OCI-M2 (cell line): ENCODE results near the gene PLA2G15.

Source experiments
- DNase-seq: peaks from one replicate; lab custom pipeline; 2025; ENCODE audit not compliant: unreplicated experiment; lab: John Stamatoyannopoulos, UW

PLA2G15 gene

DNA sequence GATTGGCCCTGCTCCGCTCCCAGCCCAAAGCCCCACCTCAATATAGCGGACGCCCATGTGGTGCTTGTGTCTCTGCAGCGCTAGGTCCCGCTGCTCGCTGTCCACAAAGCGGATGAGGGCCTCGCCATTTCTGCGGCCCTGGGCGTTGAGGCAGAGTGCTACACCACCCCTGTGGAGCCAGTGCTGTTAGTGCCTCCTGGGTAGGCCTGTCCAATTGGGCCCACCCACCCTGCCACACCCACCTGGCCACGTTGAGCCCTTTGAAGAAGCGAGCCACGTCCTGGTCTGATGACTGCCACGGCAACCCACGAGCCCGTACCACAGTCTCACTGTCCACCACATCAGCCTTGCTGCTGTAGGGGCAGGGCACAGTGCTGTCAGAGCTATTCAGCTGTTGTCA is 12.8 kb upstream of the PLA2G15 start:
- no peak for DNase-seq

DNA sequence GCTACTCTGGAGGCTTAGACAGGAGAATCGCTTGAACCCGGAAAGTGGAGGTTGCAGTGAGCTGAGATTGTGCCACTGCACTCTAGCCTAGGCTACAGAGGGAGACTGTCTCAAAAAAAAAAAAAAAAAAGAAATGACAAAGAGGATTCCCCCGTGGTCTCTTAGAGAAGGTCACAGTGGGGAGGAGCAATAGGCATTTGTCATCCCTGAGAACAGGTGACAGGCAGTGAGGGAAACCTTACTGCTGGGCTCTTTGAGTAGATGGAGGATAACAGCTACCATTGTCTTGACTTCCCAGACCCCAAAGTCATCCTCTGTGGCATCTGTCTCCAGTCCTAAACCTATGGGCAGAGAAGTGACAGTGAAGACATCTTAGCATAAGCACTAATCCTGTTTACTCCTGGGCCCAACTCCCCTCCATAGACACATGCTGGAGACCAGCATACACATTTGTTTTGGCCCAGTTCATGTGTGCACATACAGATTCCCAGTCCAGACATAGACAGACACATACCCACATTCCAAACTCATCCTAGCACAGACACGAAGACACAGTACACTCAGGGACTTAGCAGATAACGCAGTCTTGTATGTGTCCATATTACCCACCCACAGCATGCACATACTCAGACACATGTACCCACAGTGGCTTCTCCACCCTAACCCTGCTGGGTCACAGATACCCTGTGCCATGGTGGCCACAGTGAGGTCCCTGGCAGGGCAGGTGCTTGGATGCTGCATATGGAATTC is 11.9 kb upstream of the PLA2G15 start:
- DNase-seq, result no peak

DNA sequence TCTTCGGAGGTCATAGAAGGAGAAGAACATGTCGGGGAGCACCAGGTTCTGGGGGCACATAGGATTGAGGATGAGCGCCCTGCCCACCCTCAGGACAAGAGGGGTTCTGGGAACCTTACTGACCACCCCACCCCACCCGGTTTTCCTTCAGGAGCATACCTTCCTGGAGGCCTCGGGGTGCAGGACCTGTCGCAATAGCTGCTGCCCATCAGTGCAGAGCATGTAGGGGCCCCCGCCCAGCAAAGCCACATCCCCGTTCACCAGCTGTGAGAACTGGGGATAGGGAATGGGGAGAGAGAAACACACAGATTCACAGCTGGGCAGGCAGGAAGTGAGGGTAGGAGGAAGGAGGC is 11.4 kb upstream of the PLA2G15 start:
- no peak for DNase-seq

DNA sequence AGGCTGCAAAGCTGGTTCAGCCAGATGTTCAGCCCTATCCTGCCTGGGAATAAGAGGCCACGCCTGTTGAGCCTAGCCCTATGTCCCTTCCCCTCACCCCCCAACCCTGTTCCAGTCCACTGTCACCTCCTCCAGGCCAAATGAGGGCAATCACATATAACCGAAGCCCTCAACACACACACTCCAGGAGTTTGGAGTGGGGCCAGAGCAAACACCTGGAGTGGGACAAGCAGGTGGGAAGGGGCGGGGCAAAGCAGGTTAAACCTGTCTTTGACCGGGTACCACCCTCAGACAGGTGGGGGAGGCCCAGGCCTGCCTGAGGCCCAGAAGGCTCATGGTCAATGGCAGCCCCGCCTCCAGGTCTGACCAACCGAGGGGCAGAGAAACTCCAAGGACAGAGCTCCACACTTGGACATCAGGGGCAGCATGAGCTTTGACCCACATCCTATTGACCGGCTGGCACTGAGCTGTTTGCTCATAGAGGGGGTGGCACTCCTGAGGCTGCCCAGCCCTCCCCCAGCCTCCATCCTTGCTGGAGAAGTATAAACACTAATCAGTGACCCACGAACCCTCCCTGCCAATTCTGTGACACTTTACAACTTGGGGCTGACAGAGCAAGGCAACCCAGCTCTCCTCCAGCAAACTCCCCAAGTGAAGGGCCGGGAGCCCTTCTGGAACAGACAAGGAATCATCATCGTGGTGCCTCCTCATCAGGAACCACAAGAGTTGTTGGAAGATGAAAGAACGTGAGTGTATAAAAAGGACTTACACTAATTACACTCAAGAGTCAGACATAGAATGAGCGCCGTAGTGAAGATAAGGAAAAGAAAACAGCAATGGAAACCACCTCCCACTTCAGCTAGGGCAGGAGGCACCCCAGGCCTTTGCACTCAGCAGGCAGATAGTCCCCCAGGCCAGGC is 10.7 kb upstream of the PLA2G15 start:
- no peak for DNase-seq

DNA sequence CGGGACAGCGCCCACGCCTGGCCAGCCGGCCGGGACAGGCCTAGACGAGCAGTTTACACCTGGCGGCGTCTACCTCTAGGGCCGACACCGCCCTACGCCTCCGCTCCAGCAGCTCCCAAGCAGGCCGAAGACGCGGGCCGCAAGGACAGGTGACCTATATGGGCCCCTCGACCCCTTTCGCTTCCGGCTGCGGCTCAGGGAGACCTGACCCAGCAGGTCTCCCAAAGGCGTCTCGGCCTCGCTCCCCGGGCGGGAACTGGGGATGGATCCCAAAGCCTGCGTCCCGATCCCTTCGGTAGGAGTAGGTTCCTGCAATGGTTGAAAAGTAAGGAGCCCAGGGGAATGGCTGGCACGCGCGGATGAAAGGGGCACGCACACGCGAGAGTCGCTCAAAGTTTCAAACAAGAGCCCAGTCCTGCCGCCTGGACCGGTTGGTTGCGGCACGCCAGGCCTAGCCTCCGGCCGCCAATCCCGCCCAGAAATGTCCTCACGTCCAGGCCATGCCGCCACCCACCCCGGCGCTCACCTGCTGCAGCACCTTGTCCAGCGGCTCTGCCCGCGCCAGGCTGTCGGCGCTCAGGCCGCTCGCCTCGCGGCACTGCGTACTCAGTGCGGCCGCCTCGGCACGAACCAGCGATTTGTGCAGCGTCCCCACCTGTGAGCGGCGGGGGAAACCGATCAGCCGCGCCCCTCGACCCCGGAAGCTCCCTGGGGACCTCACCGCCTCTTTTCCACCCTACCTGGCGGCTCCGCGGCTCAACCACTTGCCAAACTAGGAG is 9.9 kb upstream of the PLA2G15 start:
- no peak for DNase-seq

DNA sequence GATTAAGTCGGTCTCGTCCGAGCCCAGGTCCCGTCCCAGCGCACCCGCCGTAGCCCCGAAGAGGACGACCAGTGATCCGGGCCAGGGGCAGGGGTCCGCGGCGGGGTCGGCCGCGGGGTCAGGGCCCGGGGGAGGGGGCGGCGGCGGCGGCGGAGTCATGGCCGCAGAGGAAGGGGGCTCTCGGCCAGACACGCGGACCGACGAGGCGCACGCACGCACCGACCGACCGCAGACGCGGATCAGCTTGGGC is 9.4 kb upstream of the PLA2G15 start, which contains the start of gene ESRP2:
ESRP2 (minus strand) TSS at position 241 of the 250 bp plus-strand sequence; CDS start at position 159, 82 bp downstream.
- no peak for DNase-seq

DNA sequence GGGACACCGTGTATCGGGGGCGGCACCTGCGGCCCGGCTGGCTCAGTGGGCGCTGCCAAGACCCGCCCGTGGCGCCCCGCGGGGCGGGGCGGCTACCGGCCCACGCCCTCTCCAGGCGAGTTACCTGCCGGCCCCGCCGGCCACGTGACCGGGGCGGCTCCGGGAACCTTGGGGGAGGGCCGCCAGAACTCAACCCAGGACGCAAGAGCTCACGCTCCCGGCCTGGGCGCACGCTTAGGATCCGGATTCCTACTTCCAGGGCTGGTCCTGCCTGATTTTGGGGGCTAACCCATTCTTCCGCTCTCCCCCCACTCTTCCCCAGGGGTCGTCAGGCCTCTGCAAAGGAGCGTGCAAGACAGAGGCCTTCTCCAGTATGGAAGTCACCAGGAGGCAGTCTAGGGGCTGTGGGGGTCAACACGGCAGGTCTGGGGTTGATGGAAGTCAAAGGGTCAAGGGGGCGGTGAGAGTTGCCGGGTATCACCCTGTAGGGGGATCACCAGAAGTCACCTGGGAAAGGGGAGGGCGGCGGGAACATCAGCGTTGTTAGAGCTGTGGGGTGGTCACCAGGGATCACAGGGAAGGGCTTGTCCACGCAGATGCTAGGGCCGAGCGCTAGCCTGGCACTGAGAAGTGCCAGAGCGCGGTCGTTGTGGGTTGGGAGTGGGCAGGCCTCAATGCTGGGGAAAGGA is 8.9 kb upstream of the PLA2G15 start:
- no peak for DNase-seq

DNA sequence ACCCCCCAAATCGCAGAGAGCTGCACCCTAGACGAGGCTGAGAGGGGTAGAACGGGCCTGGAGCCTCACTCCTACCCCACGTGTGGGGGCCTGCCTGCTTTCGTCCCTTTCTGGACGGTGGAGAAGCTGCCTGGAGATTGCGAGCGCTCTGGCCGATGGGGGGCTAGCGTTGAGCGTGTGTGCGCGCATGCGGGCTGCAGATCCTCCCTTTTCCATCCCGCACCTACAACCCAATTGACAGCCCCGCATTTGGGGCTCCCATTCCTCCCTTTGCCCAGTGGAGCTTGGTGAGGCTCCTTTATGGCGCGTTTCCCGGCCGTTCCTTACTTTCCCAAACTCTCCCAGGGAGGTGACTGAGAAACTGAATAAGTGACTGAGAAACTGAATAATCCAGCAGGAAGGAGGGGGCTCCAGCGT is 8.3 kb upstream of the PLA2G15 start:
- no peak for DNase-seq

DNA sequence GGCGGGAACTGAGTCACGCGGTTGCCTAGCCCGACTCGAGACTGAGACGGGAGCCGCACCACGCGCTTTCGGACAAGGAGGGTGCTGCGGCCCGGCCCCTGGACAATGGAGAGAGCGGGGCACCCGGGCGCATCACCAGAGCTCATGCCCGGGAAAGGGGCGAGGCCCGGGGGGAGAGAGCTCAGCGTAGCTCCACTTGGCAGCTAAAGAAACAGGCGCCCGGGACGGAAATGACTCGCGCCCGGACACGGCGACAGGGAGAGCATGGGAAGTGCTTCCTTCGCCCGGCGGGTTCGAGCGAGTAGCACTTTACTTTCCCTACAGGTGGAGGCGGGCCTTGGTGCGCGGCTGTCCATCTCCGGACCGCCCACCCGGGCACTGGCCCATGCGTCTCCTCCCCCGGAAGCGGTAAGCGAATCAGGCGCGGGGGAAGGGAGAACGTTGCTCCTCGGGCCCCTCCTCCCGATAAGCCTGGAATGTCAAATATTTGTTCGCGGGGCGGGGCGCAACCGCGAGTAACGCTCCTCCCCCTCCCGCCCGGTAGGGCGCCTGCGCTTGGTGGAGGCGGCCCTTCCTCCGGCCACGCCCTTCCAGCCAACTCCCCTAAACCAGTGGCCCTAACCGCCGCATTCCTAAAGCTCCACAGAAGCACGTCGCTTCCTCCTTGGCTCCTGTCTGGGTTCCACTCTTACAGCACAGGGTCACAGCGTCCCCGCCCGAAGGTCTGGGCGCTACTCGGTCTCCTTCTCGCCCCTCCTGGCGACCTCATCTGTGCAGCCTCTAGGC is 7.7 kb upstream of the PLA2G15 start:
- peak; percentile 84 for DNase-seq

DNA sequence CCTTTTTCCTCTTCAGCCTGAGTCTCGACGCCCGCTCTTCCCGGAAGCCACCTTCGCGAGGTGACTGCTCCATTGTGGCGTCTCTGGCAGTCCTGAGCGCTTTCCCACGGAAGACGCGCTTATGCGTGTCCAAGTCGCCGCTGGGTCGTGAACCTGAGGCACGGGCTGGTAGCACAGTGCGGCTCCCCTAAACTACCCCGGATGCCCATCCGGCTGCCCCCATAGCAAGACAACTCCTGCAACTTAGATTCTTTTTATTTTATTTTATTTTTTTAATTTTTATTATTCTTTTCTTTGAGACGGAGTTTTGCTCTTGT is 7.2 kb upstream of the PLA2G15 start:
- DNase-seq, result no peak

DNA sequence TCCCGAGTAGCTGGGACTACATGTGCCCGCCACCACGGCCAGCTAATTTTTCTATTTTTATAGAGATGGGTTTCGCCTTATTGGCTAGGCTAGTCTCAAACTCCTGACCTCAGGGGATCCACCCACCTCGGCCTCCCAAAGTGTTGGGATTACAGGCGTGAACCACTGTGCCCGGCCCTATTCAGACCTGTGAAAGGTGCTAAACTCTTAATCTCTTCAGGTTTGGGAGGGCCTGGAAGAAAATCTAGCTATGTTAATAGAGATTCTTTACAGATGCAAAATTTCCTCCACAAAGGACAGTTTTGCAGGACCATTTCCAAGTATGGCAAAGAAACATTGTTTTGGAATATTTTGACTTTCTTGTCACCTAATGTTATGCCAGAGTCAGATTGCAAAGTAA is 3.1 kb upstream of the PLA2G15 start:
- DNase-seq, result no peak

DNA sequence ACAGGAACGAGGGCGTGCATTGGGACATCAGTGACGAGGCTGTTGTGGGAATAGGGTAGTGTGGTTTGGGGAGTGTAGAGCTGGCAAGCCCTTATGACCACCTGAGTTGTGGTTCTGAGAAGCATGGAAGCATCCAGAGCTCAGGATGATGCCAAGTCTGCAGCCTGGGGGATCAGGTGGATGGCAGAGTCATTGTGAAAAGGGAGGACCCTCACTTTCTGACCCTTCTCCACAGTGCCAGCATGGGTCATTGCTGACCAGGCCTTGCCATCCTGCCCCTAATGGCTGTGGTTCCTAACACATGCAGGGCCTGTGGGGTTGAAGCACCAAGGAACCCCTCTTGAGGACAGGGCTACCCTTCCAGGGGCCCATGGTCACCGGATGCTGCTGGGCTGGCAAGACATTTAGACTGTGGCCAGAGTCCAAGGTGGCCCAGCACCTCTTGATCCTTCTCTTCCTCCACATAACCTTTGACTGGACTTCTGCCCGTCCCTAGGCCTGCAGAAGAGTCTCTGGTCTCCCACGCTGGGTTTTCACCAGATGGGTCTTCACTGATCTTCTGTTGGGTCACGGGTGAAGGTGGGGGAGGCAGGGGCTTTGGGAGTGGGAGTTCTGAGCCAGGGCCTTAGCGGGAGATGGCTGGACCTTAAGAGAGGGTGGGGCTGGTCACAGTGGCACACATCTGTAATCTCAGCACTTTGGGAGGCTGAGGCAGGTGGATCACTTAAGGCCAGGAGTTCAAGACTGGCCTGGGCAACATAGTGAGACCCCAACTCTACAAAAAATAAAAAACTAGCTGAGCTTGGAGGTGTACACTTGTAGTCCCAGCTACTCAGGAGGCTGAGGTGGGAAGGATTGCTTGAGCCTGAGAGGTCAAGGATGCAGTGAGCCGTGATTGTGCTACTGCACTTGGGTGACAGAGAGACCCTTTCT is 2.0 kb upstream of the PLA2G15 start:
- no peak for DNase-seq

DNA sequence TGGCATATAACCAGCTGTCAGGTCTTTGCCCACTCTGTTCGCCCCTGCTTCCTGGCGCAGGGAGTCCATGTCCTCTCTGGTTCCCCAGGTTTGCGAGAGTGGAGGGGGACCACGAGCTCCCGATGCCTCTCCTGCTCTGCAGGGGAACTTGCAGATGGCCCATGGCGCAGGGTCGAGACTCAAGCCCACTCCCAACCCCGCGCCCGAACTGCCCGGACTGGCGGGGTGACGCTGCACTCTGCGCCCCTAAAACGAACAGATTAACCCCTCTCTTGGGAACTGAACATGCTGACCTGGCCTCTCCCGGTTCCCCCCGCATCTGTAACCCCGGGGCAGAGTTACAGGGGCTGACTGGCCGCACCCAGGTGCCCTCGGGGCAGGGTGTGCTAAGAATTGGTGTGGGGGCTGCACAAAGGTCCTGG is 681 bp upstream of the PLA2G15 start:
- no peak for DNase-seq

DNA sequence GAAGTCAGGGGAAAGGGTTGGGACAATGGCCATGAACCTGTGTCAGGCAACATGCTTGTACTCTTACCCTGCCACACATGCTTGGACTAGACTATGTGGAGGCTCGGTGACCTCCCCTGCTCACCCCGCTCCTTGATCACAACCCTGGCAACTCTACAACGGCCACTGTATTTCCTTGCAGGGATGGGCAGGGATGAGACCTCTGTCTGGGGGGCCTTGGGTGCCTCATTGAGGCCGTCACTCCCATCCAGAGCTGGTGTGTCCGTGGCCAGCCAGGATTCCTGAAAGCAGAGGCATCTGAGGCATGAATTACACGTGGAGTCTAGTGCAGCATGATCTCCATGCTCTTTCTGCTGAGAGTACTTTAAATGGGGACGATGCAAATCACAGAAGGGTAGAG is 948 bp downstream of the PLA2G15 start:
- no peak for DNase-seq

DNA sequence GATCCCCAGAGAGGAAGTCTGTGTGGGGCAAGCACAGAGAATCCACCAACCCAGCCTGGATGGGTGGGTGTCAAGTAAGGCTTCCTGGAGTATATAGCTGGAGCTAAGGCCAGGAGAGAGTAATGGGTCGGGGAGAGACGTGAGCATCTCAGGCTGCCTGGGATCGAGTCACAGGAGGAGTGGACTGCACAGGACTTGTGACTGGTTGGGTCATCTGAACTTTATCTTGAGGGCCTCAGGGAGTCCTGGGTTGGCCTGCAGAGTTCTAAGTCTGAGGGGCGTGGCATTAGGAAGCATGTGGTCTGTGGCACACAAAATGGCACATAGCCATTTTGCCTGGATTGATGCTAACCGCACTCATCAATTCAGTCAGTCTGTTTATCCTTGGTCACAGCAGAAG is 1.5 kb downstream of the PLA2G15 start:
- no peak for DNase-seq

DNA sequence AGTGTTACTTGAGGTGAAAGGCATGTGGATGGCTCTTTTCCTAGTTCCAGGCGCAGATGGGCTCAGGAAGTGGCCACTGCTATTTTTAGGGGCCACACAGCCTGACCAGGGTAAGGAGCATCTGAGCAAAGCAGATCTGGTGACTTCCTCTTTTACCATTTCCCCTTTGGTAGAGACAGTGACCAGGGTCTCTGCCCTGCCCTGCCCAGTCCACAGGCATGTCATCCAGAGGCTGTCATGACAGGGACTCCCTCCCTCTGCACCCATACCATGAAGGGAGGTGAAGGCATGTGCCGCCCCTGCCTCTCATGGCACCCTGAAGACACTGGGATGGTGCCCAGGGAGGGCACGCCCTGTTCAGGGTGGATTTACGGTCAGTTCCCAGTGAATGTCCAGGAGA is 2.2 kb downstream of the PLA2G15 start:
- DNase-seq, result no peak

DNA sequence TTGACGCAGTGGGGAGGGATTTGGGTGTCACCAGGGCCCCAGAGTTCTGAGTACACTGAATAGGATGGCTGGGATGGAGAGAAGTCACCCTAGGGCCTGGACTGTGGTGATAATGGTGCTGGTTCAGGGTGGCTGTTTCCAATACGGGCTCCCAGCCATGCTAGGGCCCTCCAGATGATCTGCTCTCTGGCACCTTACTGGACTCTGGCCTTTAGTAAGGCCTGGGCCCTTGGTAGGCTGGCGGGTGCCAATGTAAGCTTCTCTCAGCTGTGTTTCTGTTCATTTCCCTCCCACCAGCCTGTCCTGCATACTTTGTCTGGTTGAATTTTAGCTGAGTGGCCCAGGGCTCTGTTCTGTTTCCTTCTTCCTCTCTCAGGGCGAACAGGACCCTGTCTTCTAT is 2.8 kb downstream of the PLA2G15 start:
- DNase-seq, result no peak

DNA sequence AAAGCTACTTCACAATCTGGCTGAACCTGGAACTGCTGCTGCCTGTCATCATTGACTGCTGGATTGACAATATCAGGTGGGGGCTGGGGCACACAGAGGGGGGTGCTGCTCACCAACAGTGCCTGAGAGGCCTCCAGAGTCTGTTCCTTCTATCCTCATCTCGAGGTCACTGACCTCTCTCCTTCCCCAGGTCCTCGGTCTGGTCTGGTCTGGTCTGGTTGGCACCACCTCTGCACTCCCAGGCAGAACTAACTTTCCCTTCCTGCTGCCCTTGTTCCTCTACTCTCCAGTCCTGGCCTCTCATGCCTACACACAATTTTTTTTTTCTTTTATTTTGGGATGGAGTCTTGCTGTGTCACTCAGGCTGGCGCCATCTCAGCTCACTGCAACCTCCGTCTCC is 4.2 kb downstream of the PLA2G15 start:
- no peak for DNase-seq

DNA sequence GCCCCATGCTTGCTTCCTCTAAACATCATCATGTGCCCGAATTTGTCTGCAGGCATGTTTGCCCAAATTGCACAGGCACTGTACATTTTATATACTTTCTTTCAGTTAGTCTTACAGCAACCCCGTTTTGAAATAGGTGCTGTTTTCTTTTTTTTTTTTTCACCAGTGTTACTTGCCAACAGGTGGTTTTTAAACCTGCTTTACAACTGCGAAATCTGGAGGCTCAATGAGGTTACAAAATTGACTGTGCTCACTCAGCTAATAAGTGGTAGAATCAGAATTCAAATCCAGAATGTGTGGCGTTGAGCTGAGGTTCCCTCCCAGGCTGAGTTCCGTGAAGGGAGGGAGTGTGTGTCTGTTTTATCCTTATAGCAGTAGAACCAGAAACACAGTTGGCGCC is 5.8 kb downstream of the PLA2G15 start:
- no peak for DNase-seq

DNA sequence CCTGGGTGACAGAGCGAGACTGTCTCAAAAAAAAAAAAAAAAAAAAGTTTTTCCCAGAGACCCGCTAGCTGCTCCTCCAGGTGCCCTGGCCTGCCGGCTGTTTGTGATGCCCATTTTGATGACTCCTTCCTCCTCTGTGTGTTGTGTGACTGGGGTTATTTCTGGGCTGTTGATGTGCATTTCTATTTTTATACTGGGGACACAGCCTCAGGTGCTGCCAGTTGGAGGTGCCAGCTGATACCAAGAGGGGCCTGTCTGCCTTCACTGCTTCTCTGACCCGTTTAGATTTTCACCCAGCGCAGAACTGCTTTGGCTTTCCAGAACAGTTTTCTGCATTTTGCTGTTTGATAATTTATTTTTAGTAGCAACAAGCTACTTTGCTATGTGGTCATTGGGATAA is 6.7 kb downstream of the PLA2G15 start:
- DNase-seq, result no peak
